GM23338 (cell line): Measurements from ENCODE around the gene EGFL7. TPM values are rescaled to one million over a fixed set of nuclear protein-coding genes. Genes with fewer than 3 reads are reported as not detected.

ENCODE experiments used
- ATAC-seq: fragments of 200-7000 bp; cut with Tn5 transposase; 3 replicates; pipeline ENCODE4 v1.9.1; 2020
- DNase-seq: peaks from one replicate; pipeline ENCODE4 v3.0.0-alpha.2; 2015; ENCODE audit warnings: low spot score
- H2AFZ ChIP-seq: fragments of 200-600 bp; sonication (generic); 2 replicates; pipeline ENCODE4 v1.8.0; 2016; ENCODE audit warnings: antibody characterized with exemption, mild to moderate bottlenecking, moderate library complexity
- H3F3A ChIP-seq: fragments of 200-600 bp; sonication (generic); replicated peaks from 2 replicates; pipeline ENCODE4 v1.8.0; 2017; ENCODE audit warnings: antibody characterized with exemption, mixed run types, low read depth
- H3K27ac ChIP-seq: fragments of 200-600 bp; sonication (generic); 2 replicates; pipeline ENCODE4 v1.6.1; 2016; ENCODE audit warnings: low read depth
- H3K27me3 ChIP-seq: fragments of 200-600 bp; sonication (generic); 2 replicates; pipeline ENCODE4 v1.8.0; 2016; ENCODE audit warnings: mild to moderate bottlenecking, mixed run types, moderate library complexity; ENCODE audit not compliant: insufficient read depth
- H3K36me3 ChIP-seq: fragments of 200-600 bp; sonication (generic); 2 replicates; pipeline ENCODE4 v1.8.0; 2016; ENCODE audit warnings: mild to moderate bottlenecking; ENCODE audit not compliant: insufficient read depth
- H3K4me1 ChIP-seq: fragments of 200-600 bp; sonication (generic); 2 replicates; pipeline ENCODE4 v1.8.0; 2016; ENCODE audit warnings: mild to moderate bottlenecking, moderate library complexity; ENCODE audit not compliant: insufficient read depth
- H3K4me2 ChIP-seq: fragments of 200-600 bp; sonication (generic); 2 replicates; pipeline ENCODE4 v1.7.1; 2017; ENCODE audit warnings: mixed run types
- H3K4me3 ChIP-seq: fragments of 200-600 bp; sonication (generic); 2 replicates; pipeline ENCODE4 v1.6.1; 2016; ENCODE audit warnings: mixed run types
- H3K79me2 ChIP-seq: fragments of 200-600 bp; sonication (generic); replicated peaks from 2 replicates; pipeline ENCODE4 v1.8.0; 2017; ENCODE audit warnings: mild to moderate bottlenecking; ENCODE audit not compliant: insufficient read depth
- H3K9me2 ChIP-seq: fragments of 200-600 bp; sonication (generic); 2 replicates; pipeline ENCODE4 v1.8.0; 2017; ENCODE audit not compliant: insufficient read depth
- H4K20me1 ChIP-seq: fragments of 200-600 bp; sonication (generic); replicated peaks from 2 replicates; pipeline ENCODE4 v1.8.0; 2017; ENCODE audit warnings: mild to moderate bottlenecking; ENCODE audit not compliant: insufficient read depth
- H3K27ac Mint-ChIP-seq: 2 replicates; pipeline ENCODE4 v1.8.0; 2020; ENCODE audit warnings: inconsistent platforms, mild to moderate bottlenecking, moderate library complexity, mixed read lengths
- H3K27me3 Mint-ChIP-seq: 3 replicates; pipeline ENCODE4 v1.8.0; 2022; ENCODE audit warnings: low read depth, mild to moderate bottlenecking, moderate library complexity, mixed read lengths, inconsistent platforms; ENCODE audit not compliant: insufficient read depth, poor library complexity
- H3K36me3 Mint-ChIP-seq: 3 replicates; pipeline ENCODE4 v1.8.0; 2021; ENCODE audit warnings: low read depth, mild to moderate bottlenecking, inconsistent platforms, moderate library complexity, mixed read lengths
- H3K4me1 Mint-ChIP-seq: 3 replicates; pipeline ENCODE4 v1.8.0; 2020; ENCODE audit warnings: mild to moderate bottlenecking, inconsistent platforms, mixed read lengths
- H3K4me3 Mint-ChIP-seq: 3 replicates; pipeline ENCODE4 v1.8.0; 2021; ENCODE audit warnings: moderate library complexity, mild to moderate bottlenecking, inconsistent platforms, mixed read lengths
- H3K9me3 Mint-ChIP-seq: 3 replicates; pipeline ENCODE4 v1.8.0; 2020; ENCODE audit warnings: moderate library complexity, mild to moderate bottlenecking, inconsistent platforms, mixed read lengths
- CREB1 ChIP-seq: fragments of 250-450 bp; sonication (Bioruptor Pico); IDR thresholded peaks from 2 replicates; pipeline ENCODE4 v1.5.0; 2020; ENCODE audit warnings: low read depth, mild to moderate bottlenecking, moderate library complexity
- CTCF ChIP-seq, 2 experiments: fragments of 200-600 bp in 1 of 2; sonication (generic) in 1 of 2; conservative IDR thresholded peaks; 2 replicates each; pipeline versions ENCODE4 v1.5.1 to v1.6.1; 2016 to 2017; ENCODE audit warnings: antibody characterized with exemption in 2 of 2, low read depth in 2 of 2, mild to moderate bottlenecking in 2 of 2, moderate library complexity in 1 of 2
- ETS1 ChIP-seq: IDR thresholded peaks from 2 replicates; pipeline ENCODE4 v1.6.1; 2016; ENCODE audit warnings: antibody characterized with exemption
- EZH2 ChIP-seq: fragments of 200-600 bp; sonication (generic); IDR thresholded peaks from one replicate; pipeline ENCODE4 v1.8.0; 2017; ENCODE audit warnings: antibody characterized with exemption, mild to moderate bottlenecking, low read depth; ENCODE audit not compliant: unreplicated experiment
- EZH2phosphoT487 ChIP-seq: fragments of 200-600 bp; sonication (generic); IDR thresholded peaks from one replicate; pipeline ENCODE4 v1.8.1; 2018; ENCODE audit warnings: antibody characterized with exemption; ENCODE audit not compliant: unreplicated experiment
- JUNB ChIP-seq: IDR thresholded peaks from one replicate; pipeline ENCODE4 v1.6.1; 2016; ENCODE audit warnings: antibody characterized with exemption; ENCODE audit not compliant: unreplicated experiment
- NANOG ChIP-seq: IDR thresholded peaks from 2 replicates; pipeline ENCODE4 v1.6.1; 2016; ENCODE audit warnings: antibody characterized with exemption, borderline replicate concordance
- POLR2AphosphoS5 ChIP-seq: IDR thresholded peaks from 2 replicates; pipeline ENCODE4 v1.6.1; 2016; ENCODE audit warnings: antibody characterized with exemption, low read depth
- REST ChIP-seq: IDR thresholded peaks from one replicate; pipeline ENCODE4 v1.6.1; 2018; ENCODE audit warnings: antibody characterized with exemption; ENCODE audit not compliant: unreplicated experiment
- STAT1 ChIP-seq: IDR thresholded peaks from one replicate; pipeline ENCODE4 v1.6.1; 2016; ENCODE audit warnings: antibody characterized with exemption; ENCODE audit not compliant: unreplicated experiment
- ZNF114 ChIP-seq: fragments of 250-450 bp; sonication (Bioruptor Pico); IDR thresholded peaks from 2 replicates; pipeline ENCODE4 v1.5.0; 2020; ENCODE audit warnings: mild to moderate bottlenecking, moderate library complexity
- ZNF331 ChIP-seq: fragments of 250-450 bp; sonication (Bioruptor Pico); IDR thresholded peaks from 2 replicates; pipeline ENCODE4 v1.5.0; 2020; ENCODE audit warnings: low read depth, mild to moderate bottlenecking, moderate library complexity
- ZNF462 ChIP-seq: fragments of 250-450 bp; sonication (Bioruptor Pico); IDR thresholded peaks from 2 replicates; pipeline ENCODE4 v1.5.0; 2020; ENCODE audit warnings: mild to moderate bottlenecking, moderate library complexity
- polyA plus RNA-seq: library from polyadenylated mRNA; unstranded; fragments of >200 nt; fragmentation: Nextera tagmentation; extraction: Ambion mirVana; gene quantifications from 2 replicates; pipeline ENCODE4 v1.2.1, GENCODE V29; 2016
- total RNA-seq: library from RNA; depleted of rRNA; stranded (reverse); fragments of >200 nt; shearing (Covaris generic); gene quantifications from 2 replicates; pipeline ENCODE4 v1.2.3, GENCODE V29; 2014

Gene EGFL7
- total and polyA plus RNA-seq, 2 experiments from 2014 or later = 44.4 to 60.8 TPM

- Mint-ChIP-seq H3K27ac (no peak overlapping the region), H3K4me3 (no peak overlapping the region), H3K4me1 (peaks cover 3% of the 10 kb centered on the region; the same call in 2 of the 3 replicates), H3K36me3 (no peaks in the 10 kb centered on the region), H3K27me3 (no peaks in the 10 kb centered on the region), H3K9me3 (no peaks in the 10 kb centered on the region)
- Histone ChIP-seq H3K27ac (no peak overlapping the region), H3K4me3 (no peak overlapping the region), H2AFZ (no peak overlapping the region), H4K20me1 (no peaks in the 10 kb centered on the region), H3K4me1 (no peaks in the 10 kb centered on the region; the same call in 1 of the 2 replicates), H3K79me2 (no peaks in the 10 kb centered on the region), H3K9me2 (no peaks in the 10 kb centered on the region), H3F3A (no peaks in the 10 kb centered on the region), H3K27me3 (no peaks in the 10 kb centered on the region), H3K36me3 (no peaks in the 10 kb centered on the region), H3K4me2 (no peak overlapping the region)
- DNase-seq (no peak), ATAC-seq (no peak)
- TF ChIP-seq NANOG (no peak), ETS1 (no peak), EZH2 (no peak), STAT1 (no peak), ZNF331 (CRISPR knock-in tag) (no peak), CREB1 (CRISPR knock-in tag) (no peak), EZH2phosphoT487 (no peak), ZNF462 (CRISPR knock-in tag) (no peak), REST (no peak), POLR2AphosphoS5 (no peak), CTCF (conservative IDR thresholded peaks at IDR 0.05; ENCODE audit: low read depth in 2 of 2) (no peak), ZNF114 (CRISPR knock-in tag) (no peak), JUNB (no peak)
These were observed 2.6 kb upstream of the EGFL7 start for GRCh38 chr9:136659861-136660784.
